Measurements from ENCODE around the gene BPIFB6. TPM values are rescaled to one million over a fixed set of nuclear protein-coding genes. Genes with fewer than 3 reads are reported as not detected.

The BPIFB6 gene
- total RNA-seq, 1 donor from 2014 or later: not detected

DNA sequence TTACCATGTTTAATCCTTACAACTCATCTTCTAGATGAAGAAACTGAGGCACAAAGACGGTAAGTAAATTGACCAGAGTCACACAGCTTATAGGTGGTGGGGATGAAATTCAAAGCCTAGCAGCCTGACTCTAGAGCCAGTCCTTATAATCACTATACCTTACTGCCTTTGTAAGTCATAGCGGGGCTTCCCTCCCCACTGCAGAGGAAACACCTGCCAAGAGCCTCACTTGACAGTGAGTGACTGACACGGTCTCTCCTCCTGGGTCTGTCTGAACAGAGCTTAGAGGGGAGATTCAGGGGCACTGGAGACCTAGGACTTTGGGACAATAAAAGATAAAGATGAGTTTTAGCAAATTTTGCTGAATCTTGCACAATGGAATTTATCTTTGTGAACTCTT lies 40.1 kb upstream of the BPIFB6 start:
- Mint-ChIP-seq H3K4me3 (ENCODE audit: low read depth) (no peak overlapping the region), H3K4me1 (ENCODE audit: low read depth) (peaks cover 3% of the 10 kb centered on the region), H3K36me3 (ENCODE audit: low read depth) (no peaks in the 10 kb centered on the region), H3K9me3 (peaks cover 21% of the 10 kb centered on the region), H3K27me3 (ENCODE audit: low read depth) (no peaks in the 10 kb centered on the region), H3K27ac (no peak overlapping the region)
- intact Hi-C loops (cut with micrococcal nuclease): no loop called here
- no peak for DNase-seq (ENCODE audit: low spot score)

DNA sequence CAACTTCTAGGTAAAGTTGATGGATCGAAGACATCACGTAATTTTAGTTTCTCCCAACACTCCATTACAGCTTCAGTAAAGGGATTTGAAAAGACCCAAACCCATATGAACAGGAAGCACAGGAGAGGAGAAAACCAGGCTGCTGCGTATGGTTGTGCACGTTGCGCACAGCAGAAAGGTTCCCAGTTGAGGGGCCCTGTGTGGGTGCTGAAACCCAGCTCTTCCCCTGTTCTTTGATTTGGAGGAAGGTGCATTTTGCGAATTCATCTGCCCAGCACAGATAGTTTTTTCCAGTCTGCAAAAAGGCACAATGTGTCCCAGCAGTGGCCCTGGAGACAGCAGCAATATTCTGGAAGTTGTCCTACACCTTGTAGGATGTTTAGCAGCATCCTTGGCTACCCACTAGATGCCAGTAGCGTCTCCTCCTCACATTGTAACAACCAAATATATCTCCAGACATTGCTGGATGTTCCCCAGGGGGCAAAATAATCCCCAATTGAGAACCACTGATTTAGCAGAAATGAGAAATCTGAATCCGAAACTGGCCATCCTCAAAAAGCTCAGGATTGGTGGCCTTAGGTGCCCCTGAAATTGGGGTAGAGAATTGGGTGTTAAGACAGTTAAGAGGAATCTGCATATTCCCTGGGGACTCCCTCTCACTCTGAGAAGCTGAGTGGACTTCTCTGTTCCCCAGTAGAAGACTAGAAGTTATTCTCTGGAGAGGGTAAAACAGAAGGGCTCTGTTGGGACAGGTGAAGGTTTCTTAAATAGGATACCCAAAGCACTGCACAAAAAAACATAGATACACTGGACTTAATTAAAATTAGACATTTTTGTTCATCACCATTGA lies 39.4 kb upstream of the BPIFB6 start:
- DNase-seq (ENCODE audit: low spot score): no peak
- no peaks in the 10 kb centered on the region for H3K27me3 Mint-ChIP-seq (ENCODE audit: low read depth)
- peaks cover 3% of the 10 kb centered on the region for H3K4me1 Mint-ChIP-seq (ENCODE audit: low read depth)
- no peak overlapping the region for H3K27ac Mint-ChIP-seq
- intact Hi-C loops (cut with micrococcal nuclease): no loop called here
- peaks cover 25% of the 10 kb centered on the region for H3K9me3 Mint-ChIP-seq
- no peaks in the 10 kb centered on the region for H3K36me3 Mint-ChIP-seq (ENCODE audit: low read depth)
- no peak overlapping the region for H3K4me3 Mint-ChIP-seq (ENCODE audit: low read depth)

- no peak for DNase-seq (ENCODE audit: low spot score)
- Mint-ChIP-seq H3K27me3 (ENCODE audit: low read depth) (no peaks in the 10 kb centered on the region), H3K4me3 (ENCODE audit: low read depth) (no peak overlapping the region), H3K9me3 (peaks cover 25% of the 10 kb centered on the region), H3K36me3 (ENCODE audit: low read depth) (no peaks in the 10 kb centered on the region), H3K27ac (no peak overlapping the region), H3K4me1 (ENCODE audit: low read depth) (peaks cover 10% of the 10 kb centered on the region)
- intact Hi-C loops (cut with micrococcal nuclease): no loop called here
These were observed 37.9 kb upstream of the BPIFB6 start for GRCh38 chr20:32993496-32994050.

DNA sequence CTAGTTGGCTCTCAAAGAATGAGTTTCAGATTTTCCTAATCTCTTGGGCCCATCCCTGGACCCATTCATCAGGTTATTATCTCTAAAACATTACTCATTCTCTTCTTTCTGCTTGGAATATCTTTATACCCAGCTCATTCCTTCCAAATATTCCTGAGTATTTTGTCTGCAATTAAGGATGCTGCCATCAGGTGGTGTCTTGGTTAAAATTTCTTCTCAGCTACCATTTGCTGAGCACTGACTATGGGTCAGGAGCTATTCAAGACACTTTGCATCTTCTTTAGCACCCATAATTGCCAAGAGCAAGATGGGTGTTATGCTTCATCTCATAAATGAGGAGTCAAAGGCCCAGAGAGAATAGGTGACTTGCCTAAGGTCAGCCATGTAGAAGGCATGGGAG lies 35.6 kb upstream of the BPIFB6 start:
- Mint-ChIP-seq H3K27ac (no peak overlapping the region), H3K27me3 (ENCODE audit: low read depth) (no peaks in the 10 kb centered on the region), H3K9me3 (peaks cover 25% of the 10 kb centered on the region), H3K4me3 (ENCODE audit: low read depth) (no peak overlapping the region), H3K36me3 (ENCODE audit: low read depth) (no peaks in the 10 kb centered on the region), H3K4me1 (ENCODE audit: low read depth) (peaks cover 10% of the 10 kb centered on the region)
- intact Hi-C loops (cut with micrococcal nuclease): no loop called here
- DNase-seq (ENCODE audit: low spot score): no peak

DNA sequence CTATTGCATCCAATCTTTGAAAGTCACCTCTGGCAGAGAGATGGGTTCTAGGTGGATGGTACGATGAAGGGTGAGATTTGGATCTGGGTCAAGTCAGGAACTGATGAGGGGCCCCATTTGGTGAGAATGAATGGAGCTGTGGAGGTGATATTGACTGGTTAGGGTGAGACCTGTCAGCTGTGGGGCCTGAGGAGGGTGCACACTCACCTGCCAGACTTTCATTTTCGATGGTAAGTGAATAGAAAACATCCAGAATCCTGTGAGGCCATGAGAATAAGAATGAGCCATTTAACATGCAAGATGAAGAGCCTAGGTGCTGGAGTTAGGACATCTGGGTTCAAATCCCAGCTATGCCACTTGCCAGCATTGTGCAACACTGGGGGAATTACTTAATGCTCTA lies 34.0 kb upstream of the BPIFB6 start:
- no peaks in the 10 kb centered on the region for H3K36me3 Mint-ChIP-seq (ENCODE audit: low read depth)
- no peak overlapping the region for H3K27ac Mint-ChIP-seq
- H3K4me1 Mint-ChIP-seq (ENCODE audit: low read depth): peaks cover 7% of the 10 kb centered on the region
- H3K9me3 Mint-ChIP-seq: peaks cover 25% of the 10 kb centered on the region
- no peak overlapping the region for H3K4me3 Mint-ChIP-seq (ENCODE audit: low read depth)
- no peaks in the 10 kb centered on the region for H3K27me3 Mint-ChIP-seq (ENCODE audit: low read depth)
- intact Hi-C loops (cut with micrococcal nuclease): no loop called here
- no peak for DNase-seq (ENCODE audit: low spot score)

- intact Hi-C loops (cut with micrococcal nuclease): no loop called here
- H3K9me3 Mint-ChIP-seq: peaks cover 20% of the 10 kb centered on the region
- H3K4me1 Mint-ChIP-seq (ENCODE audit: low read depth): peaks cover 7% of the 10 kb centered on the region
- H3K27me3 Mint-ChIP-seq (ENCODE audit: low read depth): no peaks in the 10 kb centered on the region
- no peak overlapping the region for H3K27ac Mint-ChIP-seq
- H3K4me3 Mint-ChIP-seq (ENCODE audit: low read depth): no peak overlapping the region
- no peak for DNase-seq (ENCODE audit: low spot score)
- no peaks in the 10 kb centered on the region for H3K36me3 Mint-ChIP-seq (ENCODE audit: low read depth)
These were observed 31.7 kb upstream of the BPIFB6 start for GRCh38 chr20:32999603-33000250.

- DNase-seq (ENCODE audit: low spot score): no peak
- intact Hi-C loops (cut with micrococcal nuclease): no loop called here
- no peak overlapping the region for H3K4me3 Mint-ChIP-seq (ENCODE audit: low read depth)
- no peak overlapping the region for H3K27ac Mint-ChIP-seq
- peaks cover 3% of the 10 kb centered on the region for H3K36me3 Mint-ChIP-seq (ENCODE audit: low read depth)
- no peaks in the 10 kb centered on the region for H3K27me3 Mint-ChIP-seq (ENCODE audit: low read depth)
- H3K4me1 Mint-ChIP-seq (ENCODE audit: low read depth): peaks cover 10% of the 10 kb centered on the region
- peaks cover 13% of the 10 kb centered on the region for H3K9me3 Mint-ChIP-seq
These were observed 30.5 kb upstream of the BPIFB6 start for GRCh38 chr20:33000802-33001466.

GRCh38 chr20:33002087-33002808 lies 29.2 kb upstream of the BPIFB6 start:
- Mint-ChIP-seq H3K27ac (no peak overlapping the region), H3K4me1 (ENCODE audit: low read depth) (peaks cover 8% of the 10 kb centered on the region), H3K36me3 (ENCODE audit: low read depth) (peaks cover 3% of the 10 kb centered on the region), H3K9me3 (peaks cover 6% of the 10 kb centered on the region), H3K27me3 (ENCODE audit: low read depth) (no peaks in the 10 kb centered on the region), H3K4me3 (ENCODE audit: low read depth) (no peak overlapping the region)
- no peak for DNase-seq (ENCODE audit: low spot score)
- intact Hi-C loops (cut with micrococcal nuclease): no loop called here

DNA sequence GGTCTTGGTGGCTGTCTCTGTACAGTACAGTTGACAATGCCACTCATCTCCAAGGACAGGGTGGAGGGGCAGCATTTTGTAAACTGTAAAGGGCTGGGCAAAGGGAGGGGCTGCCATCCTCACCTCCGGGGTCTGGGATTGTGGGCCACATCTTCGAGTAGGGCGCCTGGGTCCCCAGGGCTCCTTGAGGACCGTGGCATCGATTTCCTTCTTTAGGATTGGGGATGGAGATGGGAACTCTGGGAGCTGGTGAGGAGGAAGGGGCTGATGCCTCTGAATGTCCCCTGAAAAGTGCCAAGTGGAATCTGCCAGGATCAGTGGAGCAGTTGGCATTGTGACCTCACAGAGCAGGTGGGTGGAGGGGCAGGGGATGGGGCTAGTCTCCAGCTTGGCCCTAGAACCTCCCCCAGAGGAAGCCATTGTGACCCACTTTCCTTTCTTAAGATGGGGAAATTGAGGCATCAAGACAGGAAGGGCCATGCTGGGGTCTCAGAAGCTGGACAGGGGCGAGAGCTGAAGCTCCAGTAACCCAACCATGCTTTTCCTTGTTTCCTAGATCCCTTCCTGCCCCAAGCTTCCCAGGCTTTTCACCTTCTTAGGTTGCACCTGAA lies 27.2 kb upstream of the BPIFB6 start, which contains the start of gene SUN5:
SUN5 (minus strand) TSS at position 293 of the 611 bp plus-strand sequence; CDS start at position 200, 93 bp downstream.
- no peak within 1 kb of the TSS for H3K4me3 Mint-ChIP-seq (ENCODE audit: low read depth)

DNA sequence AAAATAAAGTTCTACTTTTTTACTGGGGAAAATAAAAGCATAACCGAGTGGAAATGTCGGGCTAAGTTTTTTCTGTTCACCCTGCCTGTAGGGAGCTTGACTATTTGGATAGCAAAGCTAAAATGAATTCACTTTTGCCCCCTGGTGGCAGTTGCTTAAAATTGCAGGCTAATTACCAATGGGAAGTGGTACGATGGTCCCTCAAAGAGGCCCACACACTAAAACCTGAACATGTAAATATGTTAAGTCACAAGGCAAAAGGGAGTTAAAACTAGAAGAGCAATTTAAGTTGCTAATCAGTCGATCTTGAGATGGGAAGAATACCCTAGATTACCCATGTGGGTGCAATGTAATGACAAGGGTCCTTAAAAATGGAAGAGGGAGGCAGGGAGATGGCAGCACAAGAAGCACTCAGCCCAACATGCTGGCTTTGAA lies 26.3 kb upstream of the BPIFB6 start:
- H3K27ac Mint-ChIP-seq: no peak overlapping the region
- peaks cover 3% of the 10 kb centered on the region for H3K36me3 Mint-ChIP-seq (ENCODE audit: low read depth)
- peaks cover 2% of the 10 kb centered on the region for H3K4me1 Mint-ChIP-seq (ENCODE audit: low read depth)
- no peak overlapping the region for H3K4me3 Mint-ChIP-seq (ENCODE audit: low read depth)
- peaks cover 6% of the 10 kb centered on the region for H3K9me3 Mint-ChIP-seq
- intact Hi-C loops (cut with micrococcal nuclease): no loop called here
- DNase-seq (ENCODE audit: low spot score): no peak
- H3K27me3 Mint-ChIP-seq (ENCODE audit: low read depth): no peaks in the 10 kb centered on the region

More for the DNA sequence above, 27.2 kb upstream of the BPIFB6 start, which contains the start of gene SUN5:
- H3K27ac Mint-ChIP-seq: no peak within 1 kb of the TSS
- H3K9me3 Mint-ChIP-seq: peaks cover 6% of the 10 kb centered on the region
- peaks cover 3% of the 10 kb centered on the region for H3K36me3 Mint-ChIP-seq (ENCODE audit: low read depth)
- intact Hi-C loops (cut with micrococcal nuclease): no loop called here
- peaks cover 2% of the 10 kb centered on the region for H3K4me1 Mint-ChIP-seq (ENCODE audit: low read depth)
- no peaks in the 10 kb centered on the region for H3K27me3 Mint-ChIP-seq (ENCODE audit: low read depth)
- no peak for DNase-seq (ENCODE audit: low spot score)

DNA sequence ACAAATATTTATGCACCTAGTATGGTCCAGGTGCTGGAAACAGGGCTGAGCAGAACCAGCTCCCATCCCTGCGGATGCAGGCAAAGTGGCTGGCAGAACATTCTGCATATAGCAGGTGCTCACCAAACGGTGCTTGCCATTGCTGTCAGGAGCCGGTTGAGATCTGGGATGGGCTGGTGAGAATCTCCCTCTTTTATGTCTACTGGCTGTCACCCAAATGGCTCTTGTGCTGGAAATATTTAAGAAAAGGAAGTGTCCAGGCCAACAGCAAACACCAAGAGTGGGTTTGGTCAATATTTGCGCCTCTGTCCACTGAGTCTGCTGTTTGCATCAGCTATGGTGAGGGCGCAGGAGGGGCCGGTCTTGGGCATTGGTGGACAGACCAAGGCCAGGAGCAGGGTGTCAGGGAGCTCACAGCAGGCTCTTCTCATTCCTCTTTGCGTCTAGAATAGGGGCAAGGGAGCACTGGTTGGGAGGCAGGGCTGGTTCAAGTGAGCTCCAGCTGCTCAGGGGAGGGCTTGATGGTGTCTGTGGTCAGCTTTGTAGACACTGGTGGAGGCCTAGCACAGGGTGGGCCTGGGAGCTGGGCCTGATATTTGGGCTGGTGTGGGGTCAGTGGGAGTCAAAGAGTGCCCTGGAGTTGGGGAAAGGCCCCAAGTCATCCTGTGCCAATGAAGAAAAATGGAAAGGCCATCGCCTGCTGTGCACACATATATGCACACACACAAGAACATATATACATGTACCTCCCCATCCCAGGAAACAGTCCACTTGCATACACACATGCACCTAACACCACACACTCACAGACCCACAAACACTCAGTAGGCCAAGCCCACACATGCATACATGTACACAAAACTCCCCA lies 25.3 kb upstream of the BPIFB6 start:
- Mint-ChIP-seq H3K9me3 (peaks cover 6% of the 10 kb centered on the region), H3K27me3 (ENCODE audit: low read depth) (no peaks in the 10 kb centered on the region), H3K27ac (no peak overlapping the region), H3K4me1 (ENCODE audit: low read depth) (peaks cover 2% of the 10 kb centered on the region), H3K4me3 (ENCODE audit: low read depth) (no peak overlapping the region), H3K36me3 (ENCODE audit: low read depth) (peaks cover 3% of the 10 kb centered on the region)
- intact Hi-C loops (cut with micrococcal nuclease): no loop called here
- no peak for DNase-seq (ENCODE audit: low spot score)
